GM18505 (cell line): Measurements from ENCODE around the gene RIF1.
A peak's percentile ranks its signal among the peaks of the same experiment; 100 is the strongest.

Experiments used
- ATAC-seq: cut with Tn5 transposase; IDR thresholded peaks from one replicate; pipeline ENCODE4 v1.9.1; 2021; ENCODE audit not compliant: unreplicated experiment
- POLR2A ChIP-seq: IDR thresholded peaks from 4 replicates; pipeline ENCODE4 v1.6.1; 2011; ENCODE audit warnings: borderline replicate concordance; ENCODE audit not compliant: insufficient read depth, insufficient read length; ENCODE audit errors: extremely low read depth

The RIF1 gene

GRCh38 chr2:151409601-151410484, at the start of gene RIF1:
RIF1 (plus strand) TSS chr2:151409902; CDS start chr2:151410424, 522 bp downstream.
- peak; percentile 68 for TF ChIP-seq POLR2A

GRCh38 chr2:151361674-151362370, 47.9 kb upstream of the RIF1 start:
- ATAC-seq: no peak
- no peak for TF ChIP-seq POLR2A

More at GRCh38 chr2:151409601-151410484, at the start of gene RIF1:
- peak; percentile 94 for ATAC-seq

GRCh38 chr2:151363709-151364108, 46.0 kb upstream of the RIF1 start:
- peak; percentile 66 for ATAC-seq
- TF ChIP-seq POLR2A: no peak

- ATAC-seq: no peak
- no peak for TF ChIP-seq POLR2A
Observed at GRCh38 chr2:151367571-151367970, 42.1 kb upstream of the RIF1 start.

GRCh38 chr2:151374436-151374835, 35.3 kb upstream of the RIF1 start:
- peak; percentile 94 for ATAC-seq
- TF ChIP-seq POLR2A: no peak

GRCh38 chr2:151379169-151379568, 30.5 kb upstream of the RIF1 start:
- no peak for ATAC-seq
- TF ChIP-seq POLR2A: no peak

- no peak for ATAC-seq
- no peak for TF ChIP-seq POLR2A
Observed at GRCh38 chr2:151380580-151381235, 29.0 kb upstream of the RIF1 start.

GRCh38 chr2:151381266-151381665, 28.4 kb upstream of the RIF1 start:
- no peak for ATAC-seq
- no peak for TF ChIP-seq POLR2A

- no peak for ATAC-seq
- no peak for TF ChIP-seq POLR2A
Observed at GRCh38 chr2:151388011-151388410, 21.7 kb upstream of the RIF1 start.

- ATAC-seq: no peak
- no peak for TF ChIP-seq POLR2A
Observed at GRCh38 chr2:151391436-151391835, 18.3 kb upstream of the RIF1 start.

GRCh38 chr2:151394509-151394908, 15.2 kb upstream of the RIF1 start:
- ATAC-seq: no peak
- no peak for TF ChIP-seq POLR2A

- ATAC-seq: no peak
- no peak for TF ChIP-seq POLR2A
Observed at GRCh38 chr2:151395509-151396374, 14.0 kb upstream of the RIF1 start.

- ATAC-seq: no peak
- TF ChIP-seq POLR2A: no peak
Observed at GRCh38 chr2:151399981-151400380, 9.7 kb upstream of the RIF1 start.

GRCh38 chr2:151401149-151401548, 8.6 kb upstream of the RIF1 start:
- TF ChIP-seq POLR2A: no peak
- ATAC-seq: no peak
